HEK293 (cell line): ENCODE results near the gene CHCHD6.

Experiments used
- CTCF ChIA-PET: fragments of 350-600 bp; formaldehyde crosslinking; extraction: SDS; loops from one replicate; lab custom pipeline; 2021; ENCODE audit warnings: antibody characterized with exemption; lab: Yijun Ruan, JAX
- POLR2A ChIA-PET: fragments of 300-600 bp; formaldehyde crosslinking; extraction: SDS; loops from one replicate; lab custom pipeline; 2020; ENCODE audit warnings: antibody characterized with exemption, inconsistent platforms; lab: Yijun Ruan, JAX
- H3K27ac ChIP-seq: fragments of 200-500 bp; sonication (Bioruptor generic); 2 replicates; pipeline ENCODE4 v1.5.1; 2014; ENCODE audit warnings: low read depth, low read length, control low read depth, inconsistent platforms; ENCODE audit errors: extremely low read depth
- H3K36me3 ChIP-seq, 2 experiments: fragments of 200-500 bp in 1 of 2; sonication (Bioruptor generic) in 1 of 2; 1 replicate in 1 of 2; 2 replicates in 1 of 2; pipeline ENCODE4 v1.5.1; 2014 to 2017; ENCODE audit warnings: inconsistent platforms in 2 of 2, low read length in 2 of 2; ENCODE audit not compliant: control insufficient read depth in 2 of 2, insufficient read depth in 1 of 2
- H3K4me1 ChIP-seq: fragments of 200-500 bp; sonication (Bioruptor generic); 2 replicates; pipeline ENCODE4 v1.5.1; 2014; ENCODE audit warnings: mild to moderate bottlenecking, low read length, inconsistent platforms; ENCODE audit not compliant: control insufficient read depth, insufficient read depth
- H3K4me3 ChIP-seq: 2 replicates; pipeline ENCODE4 v1.5.1; 2011; ENCODE audit warnings: low read depth, mild to moderate bottlenecking, control low read depth, low read length, moderate library complexity
- H3K9me3 ChIP-seq: fragments of 200-500 bp; sonication (Bioruptor generic); 2 replicates; pipeline ENCODE4 v1.5.1; 2014; ENCODE audit warnings: low read depth, low read length, inconsistent platforms; ENCODE audit not compliant: control insufficient read depth, insufficient read depth
- GLIS2 ChIP-seq: fragments of 450-650 bp; formaldehyde crosslinking; IDR thresholded peaks from 2 replicates; pipeline ENCODE4 v1.5.1; 2016; ENCODE audit warnings: missing biosample characterization, missing genetic modification characterization
- KLF1 ChIP-seq: fragments of 450-650 bp; formaldehyde crosslinking; IDR thresholded peaks from 2 replicates; pipeline ENCODE4 v1.5.1; 2016; ENCODE audit warnings: missing biosample characterization, missing genetic modification characterization
- KLF8 ChIP-seq: fragments of 450-650 bp; formaldehyde crosslinking; IDR thresholded peaks from 2 replicates; pipeline ENCODE4 v1.5.1; 2016; ENCODE audit warnings: missing biosample characterization, missing genetic modification characterization
- RBAK ChIP-seq: fragments of 450-650 bp; formaldehyde crosslinking; IDR thresholded peaks from 2 replicates; pipeline ENCODE4 v1.5.1; 2016; ENCODE audit warnings: missing biosample characterization, missing genetic modification characterization
- WT1 ChIP-seq: fragments of 450-650 bp; formaldehyde crosslinking; IDR thresholded peaks from 2 replicates; pipeline ENCODE4 v1.5.1; 2016; ENCODE audit warnings: missing biosample characterization, missing genetic modification characterization
- ZBTB8A ChIP-seq: fragments of 450-650 bp; formaldehyde crosslinking; IDR thresholded peaks from 2 replicates; pipeline ENCODE4 v1.5.1; 2016; ENCODE audit warnings: missing biosample characterization, missing genetic modification characterization
- ZNF18 ChIP-seq: fragments of 450-650 bp; formaldehyde crosslinking; IDR thresholded peaks from 2 replicates; pipeline ENCODE4 v1.5.1; 2016; ENCODE audit warnings: missing biosample characterization, missing genetic modification characterization
- ZNF211 ChIP-seq: fragments of 450-650 bp; formaldehyde crosslinking; IDR thresholded peaks from 2 replicates; pipeline ENCODE4 v1.5.1; 2016; ENCODE audit warnings: low read depth, missing biosample characterization, missing genetic modification characterization
- ZNF24 ChIP-seq: fragments of 450-650 bp; formaldehyde crosslinking; IDR thresholded peaks from 2 replicates; pipeline ENCODE4 v1.5.1; 2016; ENCODE audit warnings: missing biosample characterization, missing genetic modification characterization
- ZNF324 ChIP-seq: fragments of 450-650 bp; formaldehyde crosslinking; IDR thresholded peaks from 2 replicates; pipeline ENCODE4 v1.5.1; 2016; ENCODE audit warnings: missing biosample characterization, missing genetic modification characterization
- ZNF354C ChIP-seq: fragments of 450-650 bp; formaldehyde crosslinking; IDR thresholded peaks from 2 replicates; pipeline ENCODE4 v1.5.1; 2016; ENCODE audit warnings: missing biosample characterization, missing genetic modification characterization, low read depth, borderline replicate concordance
- ZNF394 ChIP-seq: fragments of 450-650 bp; formaldehyde crosslinking; IDR thresholded peaks from 2 replicates; pipeline ENCODE4 v1.5.1; 2016; ENCODE audit warnings: missing biosample characterization, missing genetic modification characterization, mild to moderate bottlenecking, moderate library complexity, borderline replicate concordance
- ZNF398 ChIP-seq: fragments of 450-650 bp; formaldehyde crosslinking; IDR thresholded peaks from 2 replicates; pipeline ENCODE4 v1.5.1; 2017; ENCODE audit warnings: missing biosample characterization, missing genetic modification characterization
- ZNF433 ChIP-seq: fragments of 450-650 bp; formaldehyde crosslinking; IDR thresholded peaks from 2 replicates; pipeline ENCODE4 v1.5.1; 2016; ENCODE audit warnings: missing biosample characterization, missing genetic modification characterization, low read depth
- ZNF558 ChIP-seq: fragments of 450-650 bp; formaldehyde crosslinking; IDR thresholded peaks from 2 replicates; pipeline ENCODE4 v1.5.1; 2016; ENCODE audit warnings: missing biosample characterization, missing genetic modification characterization
- ZNF704 ChIP-seq: fragments of 450-650 bp; formaldehyde crosslinking; IDR thresholded peaks from 2 replicates; pipeline ENCODE4 v1.5.1; 2016; ENCODE audit warnings: missing biosample characterization, missing genetic modification characterization
- ZNF791 ChIP-seq: fragments of 450-650 bp; formaldehyde crosslinking; IDR thresholded peaks from 2 replicates; pipeline ENCODE4 v1.5.1; 2016; ENCODE audit warnings: missing biosample characterization, missing genetic modification characterization
- ZSCAN23 ChIP-seq: fragments of 450-650 bp; formaldehyde crosslinking; IDR thresholded peaks from 2 replicates; pipeline ENCODE4 v1.5.1; 2016; ENCODE audit warnings: missing biosample characterization, missing genetic modification characterization
- TF ChIP-seq, protein P1 (sequence below): fragments of 450-650 bp; formaldehyde crosslinking; IDR thresholded peaks from 2 replicates; pipeline ENCODE4 v1.5.1; 2016; ENCODE audit warnings: missing biosample characterization, missing genetic modification characterization
- TF ChIP-seq, protein P2 (sequence below): fragments of 450-650 bp; formaldehyde crosslinking; IDR thresholded peaks from 2 replicates; pipeline ENCODE4 v1.5.1; 2016; ENCODE audit warnings: missing biosample characterization, missing genetic modification characterization
- TF ChIP-seq, protein P3 (sequence below): fragments of 450-650 bp; formaldehyde crosslinking; IDR thresholded peaks from 2 replicates; pipeline ENCODE4 v1.5.1; 2016; ENCODE audit warnings: missing biosample characterization, missing genetic modification characterization

Gene CHCHD6

GRCh38 chr3:126984391-126985131 lies 280.5 kb downstream of the CHCHD6 start:
- Histone ChIP-seq H3K4me3 (peak overlapping the region; percentile 62), H3K27ac (no peak overlapping the region; the same call in 1 of the 2 replicates), H3K4me1 (peaks cover 7% of the 10 kb centered on the region; the same call in 1 of the 2 replicates), H3K9me3 (no peaks in the 10 kb centered on the region), H3K36me3 (peaks cover 0 to 17% of the 10 kb centered on the region in 2 experiments; a peak in 1 of 3 replicates)
- ChIA-PET POLR2A (no interaction called here), CTCF (no interaction called here)
- TF ChIP-seq GLIS2 (tag by site-specific recombination) (peak; percentile 55), ZNF24 (no peak), ZNF433 (tag by site-specific recombination) (no peak), KLF1 (tag by site-specific recombination) (0 out of 2 replicates have a peak, but pooled peaks have one; percentile 1), ZNF398 (tag by site-specific recombination) (no peak), ZBTB8A (peak; percentile 18; the same call in 1 of the 2 replicates), KLF8 (tag by site-specific recombination) (0 out of 2 replicates have a peak, but pooled peaks have one; percentile 6), WT1 (no peak), ZNF18 (no peak), ZNF704 (tag by site-specific recombination) (no peak), ZNF211 (tag by site-specific recombination) (no peak), ZNF791 (tag by site-specific recombination) (no peak), ZNF394 (tag by site-specific recombination) (0 out of 2 replicates have a peak, but pooled peaks have one; percentile 48)
- TF ChIP-seq, protein P1, sequence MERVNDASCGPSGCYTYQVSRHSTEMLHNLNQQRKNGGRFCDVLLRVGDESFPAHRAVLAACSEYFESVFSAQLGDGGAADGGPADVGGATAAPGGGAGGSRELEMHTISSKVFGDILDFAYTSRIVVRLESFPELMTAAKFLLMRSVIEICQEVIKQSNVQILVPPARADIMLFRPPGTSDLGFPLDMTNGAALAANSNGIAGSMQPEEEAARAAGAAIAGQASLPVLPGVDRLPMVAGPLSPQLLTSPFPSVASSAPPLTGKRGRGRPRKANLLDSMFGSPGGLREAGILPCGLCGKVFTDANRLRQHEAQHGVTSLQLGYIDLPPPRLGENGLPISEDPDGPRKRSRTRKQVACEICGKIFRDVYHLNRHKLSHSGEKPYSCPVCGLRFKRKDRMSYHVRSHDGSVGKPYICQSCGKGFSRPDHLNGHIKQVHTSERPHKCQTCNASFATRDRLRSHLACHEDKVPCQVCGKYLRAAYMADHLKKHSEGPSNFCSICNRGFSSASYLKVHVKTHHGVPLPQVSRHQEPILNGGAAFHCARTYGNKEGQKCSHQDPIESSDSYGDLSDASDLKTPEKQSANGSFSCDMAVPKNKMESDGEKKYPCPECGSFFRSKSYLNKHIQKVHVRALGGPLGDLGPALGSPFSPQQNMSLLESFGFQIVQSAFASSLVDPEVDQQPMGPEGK (tag by site-specific recombination): peak; percentile 20

GRCh38 chr3:126985132-126985985 lies 281.3 kb downstream of the CHCHD6 start:
- Histone ChIP-seq H3K36me3 (peaks cover 0 to 25% of the 10 kb centered on the region in 2 experiments; a peak in 1 of 3 replicates), H3K27ac (no peak overlapping the region), H3K4me3 (no peak overlapping the region), H3K9me3 (no peaks in the 10 kb centered on the region), H3K4me1 (peaks cover 7% of the 10 kb centered on the region; the same call in 1 of the 2 replicates)
- POLR2A ChIA-PET: no interaction called here
- CTCF ChIA-PET: no interaction called here
- TF ChIP-seq, protein P2, sequence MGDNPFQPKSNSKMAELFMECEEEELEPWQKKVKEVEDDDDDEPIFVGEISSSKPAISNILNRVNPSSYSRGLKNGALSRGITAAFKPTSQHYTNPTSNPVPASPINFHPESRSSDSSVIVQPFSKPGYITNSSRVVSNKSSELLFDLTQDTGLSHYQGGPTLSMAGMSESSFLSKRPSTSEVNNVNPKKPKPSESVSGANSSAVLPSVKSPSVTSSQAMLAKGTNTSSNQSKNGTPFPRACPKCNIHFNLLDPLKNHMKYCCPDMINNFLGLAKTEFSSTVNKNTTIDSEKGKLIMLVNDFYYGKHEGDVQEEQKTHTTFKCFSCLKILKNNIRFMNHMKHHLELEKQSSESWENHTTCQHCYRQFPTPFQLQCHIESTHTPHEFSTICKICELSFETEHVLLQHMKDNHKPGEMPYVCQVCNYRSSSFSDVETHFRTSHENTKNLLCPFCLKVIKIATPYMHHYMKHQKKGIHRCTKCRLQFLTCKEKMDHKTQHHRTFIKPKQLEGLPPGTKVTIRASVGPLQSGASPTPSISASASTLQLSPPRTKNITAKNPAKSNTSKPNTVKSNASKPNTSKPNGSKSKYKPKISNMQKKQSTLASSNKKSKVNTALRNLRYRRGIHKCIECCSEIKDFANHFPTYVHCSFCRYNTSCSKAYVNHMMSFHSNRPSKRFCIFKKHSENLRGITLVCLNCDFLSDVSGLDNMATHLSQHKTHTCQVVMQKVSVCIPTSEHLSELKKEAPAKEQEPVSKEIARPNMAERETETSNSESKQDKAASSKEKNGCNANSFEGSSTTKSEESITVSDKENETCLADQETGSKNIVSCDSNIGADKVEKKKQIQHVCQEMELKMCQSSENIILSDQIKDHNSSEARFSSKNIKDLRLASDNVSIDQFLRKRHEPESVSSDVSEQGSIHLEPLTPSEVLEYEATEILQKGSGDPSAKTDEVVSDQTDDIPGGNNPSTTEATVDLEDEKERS (tag by site-specific recombination): no peak
- TF ChIP-seq RBAK (no peak), ZNF558 (tag by site-specific recombination) (no peak), ZNF324 (tag by site-specific recombination) (no peak), ZNF354C (tag by site-specific recombination) (no peak), ZSCAN23 (tag by site-specific recombination) (no peak)
- TF ChIP-seq, protein P3, sequence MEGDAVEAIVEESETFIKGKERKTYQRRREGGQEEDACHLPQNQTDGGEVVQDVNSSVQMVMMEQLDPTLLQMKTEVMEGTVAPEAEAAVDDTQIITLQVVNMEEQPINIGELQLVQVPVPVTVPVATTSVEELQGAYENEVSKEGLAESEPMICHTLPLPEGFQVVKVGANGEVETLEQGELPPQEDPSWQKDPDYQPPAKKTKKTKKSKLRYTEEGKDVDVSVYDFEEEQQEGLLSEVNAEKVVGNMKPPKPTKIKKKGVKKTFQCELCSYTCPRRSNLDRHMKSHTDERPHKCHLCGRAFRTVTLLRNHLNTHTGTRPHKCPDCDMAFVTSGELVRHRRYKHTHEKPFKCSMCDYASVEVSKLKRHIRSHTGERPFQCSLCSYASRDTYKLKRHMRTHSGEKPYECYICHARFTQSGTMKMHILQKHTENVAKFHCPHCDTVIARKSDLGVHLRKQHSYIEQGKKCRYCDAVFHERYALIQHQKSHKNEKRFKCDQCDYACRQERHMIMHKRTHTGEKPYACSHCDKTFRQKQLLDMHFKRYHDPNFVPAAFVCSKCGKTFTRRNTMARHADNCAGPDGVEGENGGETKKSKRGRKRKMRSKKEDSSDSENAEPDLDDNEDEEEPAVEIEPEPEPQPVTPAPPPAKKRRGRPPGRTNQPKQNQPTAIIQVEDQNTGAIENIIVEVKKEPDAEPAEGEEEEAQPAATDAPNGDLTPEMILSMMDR: no peak
